GM04503 (cell line): ENCODE results near the gene PPM1H.
"Not testable (repeated sequence)": the region's sequence is repeated elsewhere in the genome, so short reads cannot be mapped to it uniquely, and the experiment has no call there.

Experiments used
- DNase-seq: peaks from one replicate; pipeline ENCODE4 v3.0.0-alpha.2; 2012; ENCODE audit warnings: low read depth

PPM1H gene

GRCh38 chr12:62684570-62685295 lies 250.2 kb downstream of the PPM1H start:
- DNase-seq = peak; percentile 61

GRCh38 chr12:62683776-62684569 lies 251.0 kb downstream of the PPM1H start:
- DNase-seq = peak; percentile 53

- no peak for DNase-seq
Observed at GRCh38 chr12:62681306-62681705, 253.6 kb downstream of the PPM1H start.

GRCh38 chr12:62679608-62680007 lies 255.3 kb downstream of the PPM1H start:
- no peak for DNase-seq

- DNase-seq = no peak
Observed at GRCh38 chr12:62677355-62677754, 257.6 kb downstream of the PPM1H start.

- DNase-seq = no peak
Observed at GRCh38 chr12:62676521-62677307, 258.2 kb downstream of the PPM1H start.

GRCh38 chr12:62673028-62673815 lies 261.7 kb downstream of the PPM1H start:
- no peak for DNase-seq

GRCh38 chr12:62670986-62671720 lies 263.8 kb downstream of the PPM1H start:
- no peak for DNase-seq

GRCh38 chr12:62668782-62669181 lies 266.2 kb downstream of the PPM1H start:
- no peak for DNase-seq

- not testable (repeated sequence) for DNase-seq
Observed at GRCh38 chr12:62664951-62665350, 270.0 kb downstream of the PPM1H start.

- peak; percentile 92 for DNase-seq
Observed at GRCh38 chr12:62660756-62661155, 274.2 kb downstream of the PPM1H start.

GRCh38 chr12:62659453-62660295 lies 275.3 kb downstream of the PPM1H start:
- no peak for DNase-seq

- DNase-seq = no peak
Observed at GRCh38 chr12:62658910-62659309, 276.0 kb downstream of the PPM1H start.

- DNase-seq = no peak
Observed at GRCh38 chr12:62657363-62657632, 277.7 kb downstream of the PPM1H start.

- DNase-seq = no peak
Observed at GRCh38 chr12:62656591-62657362, 278.2 kb downstream of the PPM1H start.

- no peak for DNase-seq
Observed at GRCh38 chr12:62655666-62656151, 279.2 kb downstream of the PPM1H start.

GRCh38 chr12:62654326-62655241 lies 280.4 kb downstream of the PPM1H start:
- DNase-seq = no peak

- DNase-seq = no peak
Observed at GRCh38 chr12:62653740-62654139, 281.2 kb downstream of the PPM1H start.
